GM12891 (cell line): ENCODE data around the gene CEND1.

ENCODE experiments used
- POLR2A ChIP-seq: IDR thresholded peaks from 2 replicates; pipeline ENCODE4 v1.6.1; 2011; ENCODE audit warnings: low read depth, low read length, control low read depth
- POLR2AphosphoS5 ChIP-seq: IDR thresholded peaks from 2 replicates; pipeline ENCODE4 v1.6.1; 2011; ENCODE audit warnings: low read depth, low read length, control low read depth
- POU2F2 ChIP-seq: IDR thresholded peaks from 2 replicates; pipeline ENCODE4 v1.6.1; 2011; ENCODE audit warnings: low read depth, mild to moderate bottlenecking, control low read depth, low read length, moderate library complexity
- TAF1 ChIP-seq: IDR thresholded peaks from 2 replicates; pipeline ENCODE4 v1.6.1; 2011; ENCODE audit warnings: low read depth, low read length, control low read depth

DNA sequence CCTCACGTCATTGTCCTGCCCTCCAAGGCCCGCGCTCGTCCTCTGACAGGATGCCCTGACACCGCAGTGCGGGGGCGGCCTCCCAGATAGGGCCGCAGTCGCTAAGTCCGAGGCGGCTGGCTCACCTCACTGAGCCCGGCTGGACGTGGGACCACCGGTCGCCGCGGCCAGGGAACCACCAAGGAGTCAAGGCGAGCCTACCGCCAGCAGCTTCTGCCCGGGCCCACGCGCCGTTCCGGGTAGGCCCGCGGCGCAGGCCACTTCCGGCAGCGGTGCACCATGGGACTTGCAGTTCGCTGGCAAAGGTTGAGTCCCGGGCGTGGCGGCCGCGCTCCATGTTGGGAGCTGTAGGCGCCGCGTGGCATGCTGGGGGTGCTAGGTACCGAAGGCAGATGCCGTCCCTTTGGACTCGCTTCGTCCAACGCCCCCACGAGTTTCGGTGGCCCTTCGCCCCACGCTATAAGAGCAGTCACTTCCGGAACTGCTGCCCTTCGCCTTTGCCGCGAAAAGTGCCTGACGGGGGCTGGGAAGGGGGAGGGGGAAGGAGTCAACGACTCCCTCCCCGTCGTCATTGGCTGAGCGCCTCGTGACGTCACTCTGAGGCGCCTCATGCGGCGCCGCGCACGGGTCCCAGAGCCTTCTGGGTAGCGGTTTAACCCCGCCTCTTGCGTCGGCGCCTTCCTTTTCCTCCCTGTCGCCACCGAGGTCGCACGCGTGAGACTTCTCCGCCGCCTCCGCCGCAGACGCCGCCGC, 19.6 kb upstream of the CEND1 start, which contains the start of gene RPLP2:
- peak; percentile 97 for TF ChIP-seq TAF1
- TF ChIP-seq POLR2A = peak; percentile 92
- TF ChIP-seq POLR2AphosphoS5 = peak; percentile 94
- TF ChIP-seq POU2F2 = peak; percentile 42; the same call in 1 of the 2 replicates
